Peyer's patch (tissue), 4 donors: ENCODE data around the gene SRSF7. TPM values are rescaled to one million over a fixed set of nuclear protein-coding genes. Genes with fewer than 3 reads are reported as not detected.
A peak's percentile ranks its signal among the peaks of the same experiment; 100 is the strongest.
"Not testable (repeated sequence)": the region's sequence is repeated elsewhere in the genome, so short reads cannot be mapped to it uniquely, and the experiment has no call there.

Source experiments
- DNase-seq, 3 donors: peaks; one replicate each; pipeline ENCODE4 v3.0.0-alpha.2; 2017 to 2019
- H3K27ac ChIP-seq, 4 donors: fragments of 200-600 bp; sonication (generic); one replicate each; pipeline ENCODE4 v1.5.1; 2016 to 2019
- H3K27me3 ChIP-seq, 2 donors: fragments of 200-600 bp; sonication (generic); one replicate each; pipeline ENCODE4 v1.5.1; 2019
- H3K36me3 ChIP-seq, 3 donors: fragments of 200-600 bp; sonication (generic); one replicate each; pipeline ENCODE4 v1.5.1; 2016 to 2019
- H3K4me1 ChIP-seq, 4 donors: fragments of 200-600 bp; sonication (generic); one replicate each; pipeline ENCODE4 v1.5.1; 2016 to 2019
- H3K4me3 ChIP-seq, 4 donors: fragments of 200-600 bp; sonication (generic); 1 replicate in 3 of 4; 2 replicates in 1 of 4; pipeline ENCODE4 v1.5.1; 2016 to 2019; ENCODE audit warnings: mild to moderate bottlenecking in 1 of 4
- H3K9me3 ChIP-seq, 4 donors: fragments of 200-600 bp; sonication (generic); one replicate each; pipeline ENCODE4 v1.5.1; 2016 to 2019; ENCODE audit warnings: mild to moderate bottlenecking in 1 of 4
- POLR2A ChIP-seq, 2 donors: fragments of 450-650 bp; IDR thresholded peaks; one replicate each; pipeline ENCODE4 v1.5.1; 2017; ENCODE audit warnings: antibody characterized with exemption in 2 of 2, mild to moderate bottlenecking in 2 of 2, moderate library complexity in 2 of 2
- total RNA-seq, 4 donors: library from RNA; depleted of rRNA; stranded (reverse); fragments of >200 nt; gene quantifications; one replicate each; pipeline ENCODE4 v1.1.0, GENCODE V29; 2016
- TF ChIP-seq, protein P1 (sequence below), 6 experiments: fragments of 450-650 bp in 4 of 6; fragments of 200-600 bp in 2 of 6; sonication (generic) in 1 of 6; IDR thresholded peaks; one replicate each; pipeline ENCODE4 v1.5.1; 2017 to 2019; ENCODE audit warnings: antibody characterized with exemption in 6 of 6, mild to moderate bottlenecking in 3 of 6, moderate library complexity in 1 of 6

SRSF7 gene
- total RNA-seq, 4 donors from 2014 or later: 93.3 to 295 (median 139) TPM

DNA sequence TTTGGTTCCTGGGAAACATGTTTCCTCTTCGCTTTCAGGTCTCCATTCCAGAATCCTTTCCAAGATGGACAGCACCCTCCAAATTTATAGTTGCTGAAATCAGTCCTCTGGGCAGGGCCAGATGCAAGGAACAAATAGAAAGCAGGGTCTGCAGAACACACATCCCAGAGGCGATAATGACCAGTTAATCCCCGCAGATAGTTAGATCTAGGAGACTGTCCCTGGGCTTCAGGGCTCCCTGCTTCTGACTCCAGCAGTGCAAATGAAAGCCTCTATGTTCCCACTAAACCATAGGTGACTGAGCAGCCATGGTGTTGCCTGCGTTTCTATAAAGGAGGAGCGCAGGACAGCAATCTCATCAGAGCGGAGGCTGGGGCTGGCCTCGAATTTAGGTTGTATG, 38.7 kb downstream of the SRSF7 start:
- H3K4me3 ChIP-seq: no peak overlapping the region
- H3K9me3 ChIP-seq: no peaks in the 10 kb centered on the region
- no peak for DNase-seq
- TF ChIP-seq, protein P1, sequence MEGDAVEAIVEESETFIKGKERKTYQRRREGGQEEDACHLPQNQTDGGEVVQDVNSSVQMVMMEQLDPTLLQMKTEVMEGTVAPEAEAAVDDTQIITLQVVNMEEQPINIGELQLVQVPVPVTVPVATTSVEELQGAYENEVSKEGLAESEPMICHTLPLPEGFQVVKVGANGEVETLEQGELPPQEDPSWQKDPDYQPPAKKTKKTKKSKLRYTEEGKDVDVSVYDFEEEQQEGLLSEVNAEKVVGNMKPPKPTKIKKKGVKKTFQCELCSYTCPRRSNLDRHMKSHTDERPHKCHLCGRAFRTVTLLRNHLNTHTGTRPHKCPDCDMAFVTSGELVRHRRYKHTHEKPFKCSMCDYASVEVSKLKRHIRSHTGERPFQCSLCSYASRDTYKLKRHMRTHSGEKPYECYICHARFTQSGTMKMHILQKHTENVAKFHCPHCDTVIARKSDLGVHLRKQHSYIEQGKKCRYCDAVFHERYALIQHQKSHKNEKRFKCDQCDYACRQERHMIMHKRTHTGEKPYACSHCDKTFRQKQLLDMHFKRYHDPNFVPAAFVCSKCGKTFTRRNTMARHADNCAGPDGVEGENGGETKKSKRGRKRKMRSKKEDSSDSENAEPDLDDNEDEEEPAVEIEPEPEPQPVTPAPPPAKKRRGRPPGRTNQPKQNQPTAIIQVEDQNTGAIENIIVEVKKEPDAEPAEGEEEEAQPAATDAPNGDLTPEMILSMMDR (IDR thresholded peaks at IDR 0.05): no peak
- TF ChIP-seq POLR2A (IDR thresholded peaks at IDR 0.05): no peak
- no peak overlapping the region for H3K27ac ChIP-seq
- peaks cover 0 to 8% (median 0%) of the 10 kb centered on the region in 4 donors for H3K4me1 ChIP-seq
- no peaks in the 10 kb centered on the region for H3K27me3 ChIP-seq
- peaks cover 0 to 5% (median 0%) of the 10 kb centered on the region in 3 donors for H3K36me3 ChIP-seq

DNA sequence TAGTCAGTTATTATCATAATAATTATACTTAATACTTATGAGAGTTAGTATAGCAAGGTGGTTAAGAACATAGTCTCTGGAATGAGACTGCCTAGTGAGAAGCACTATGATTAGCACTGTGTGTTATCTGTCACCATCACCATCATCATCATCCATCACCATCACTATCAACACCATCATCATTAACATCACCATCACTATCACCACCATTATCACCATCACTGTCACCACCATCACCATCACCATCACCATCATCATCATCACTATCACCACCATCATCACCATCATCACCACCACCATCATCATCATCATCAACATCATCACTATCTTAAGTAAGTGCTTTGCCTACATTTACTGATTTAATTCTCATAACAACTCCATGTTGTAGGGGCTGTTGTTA, 39.6 kb downstream of the SRSF7 start:
- Histone ChIP-seq H3K9me3 (no peaks in the 10 kb centered on the region), H3K27ac (no peak overlapping the region), H3K27me3 (no peaks in the 10 kb centered on the region), H3K36me3 (peaks cover 0 to 5% (median 0%) of the 10 kb centered on the region in 3 donors), H3K4me3 (no peak overlapping the region), H3K4me1 (peaks cover 0 to 8% (median 0%) of the 10 kb centered on the region in 4 donors)
- TF ChIP-seq, protein P1 (IDR thresholded peaks at IDR 0.05): no peak
- TF ChIP-seq POLR2A (IDR thresholded peaks at IDR 0.05): no peak
- no peak for DNase-seq

DNA sequence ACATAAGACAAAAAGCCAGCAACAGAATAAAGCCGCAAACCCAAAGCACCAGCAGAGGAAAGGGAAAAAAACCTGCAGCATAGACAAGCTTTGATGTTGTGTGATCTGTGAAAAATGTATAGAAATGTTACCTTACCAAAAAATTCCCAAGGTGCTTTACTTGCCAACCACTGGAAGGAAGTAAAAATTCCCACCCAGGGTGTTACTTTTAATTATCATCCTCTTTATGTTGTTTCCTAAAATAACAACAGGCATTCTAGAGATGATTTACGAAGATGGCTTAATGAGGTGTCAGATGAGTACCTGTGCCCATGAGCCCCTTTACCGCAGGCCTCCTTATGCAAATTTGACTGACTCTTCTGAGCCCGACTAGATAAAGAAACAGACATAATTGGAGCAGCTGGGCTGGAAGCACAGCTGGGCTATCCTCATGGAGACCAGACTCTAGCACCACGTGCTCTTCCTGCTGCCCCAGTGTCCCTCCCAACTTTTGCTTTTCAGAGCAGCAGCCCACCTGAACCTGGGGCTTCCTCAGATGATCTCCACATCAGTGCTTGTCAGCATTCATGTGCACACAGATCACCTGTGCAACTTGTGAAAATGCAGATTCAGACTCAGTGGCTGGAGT, 41.5 kb downstream of the SRSF7 start:
- Histone ChIP-seq H3K27ac (peak overlapping the region in 1 of 4 donors; percentile 46), H3K4me1 (peaks cover 0 to 8% (median 0%) of the 10 kb centered on the region in 4 donors), H3K4me3 (no peak overlapping the region), H3K36me3 (peaks cover 0 to 5% (median 0%) of the 10 kb centered on the region in 3 donors), H3K27me3 (no peaks in the 10 kb centered on the region), H3K9me3 (no peaks in the 10 kb centered on the region)
- TF ChIP-seq POLR2A (IDR thresholded peaks at IDR 0.05): no peak
- TF ChIP-seq, protein P1 (IDR thresholded peaks at IDR 0.05): no peak
- no peak for DNase-seq

DNA sequence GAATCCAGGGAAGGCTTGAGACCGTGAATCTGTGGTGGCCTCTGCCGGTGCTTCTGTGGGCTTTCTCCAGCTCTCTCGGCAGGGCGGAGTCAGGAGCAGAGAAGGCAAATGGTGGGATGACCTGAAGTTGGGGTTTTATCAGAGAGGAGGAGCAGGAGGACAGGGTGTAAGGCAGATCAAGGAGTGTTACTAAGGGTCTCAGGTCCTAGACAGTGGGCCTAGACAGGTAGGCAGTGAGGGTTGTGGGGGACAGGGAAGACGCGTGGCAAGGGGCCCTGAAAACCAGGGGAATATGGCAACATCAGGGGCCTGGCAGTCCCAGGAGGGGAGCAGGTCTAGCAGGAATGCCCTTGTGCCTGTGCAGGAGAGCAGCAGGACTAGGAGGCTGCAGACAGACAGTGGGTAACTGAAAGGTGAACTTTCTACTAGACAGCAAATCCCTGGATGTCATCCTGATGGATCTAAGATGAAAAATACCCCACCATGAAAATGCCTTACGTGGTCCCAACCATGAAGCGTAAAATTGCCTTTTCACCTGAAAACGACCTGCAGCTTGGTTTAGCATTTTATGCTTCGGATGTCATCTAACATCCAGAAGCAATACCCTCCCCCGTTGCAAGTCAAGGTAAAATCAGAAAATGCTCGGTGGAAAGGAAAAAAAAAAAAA, 42.1 kb downstream of the SRSF7 start:
- Histone ChIP-seq H3K4me3 (no peak overlapping the region), H3K27ac (peak overlapping the region in 1 of 4 donors; percentile 34), H3K36me3 (peaks cover 0 to 5% (median 0%) of the 10 kb centered on the region in 3 donors), H3K9me3 (no peaks in the 10 kb centered on the region), H3K27me3 (no peaks in the 10 kb centered on the region), H3K4me1 (peaks cover 0 to 1% (median 0%) of the 10 kb centered on the region in 4 donors)
- DNase-seq: no peak
- TF ChIP-seq, protein P1 (IDR thresholded peaks at IDR 0.05): no peak
- TF ChIP-seq POLR2A (IDR thresholded peaks at IDR 0.05): no peak

DNA sequence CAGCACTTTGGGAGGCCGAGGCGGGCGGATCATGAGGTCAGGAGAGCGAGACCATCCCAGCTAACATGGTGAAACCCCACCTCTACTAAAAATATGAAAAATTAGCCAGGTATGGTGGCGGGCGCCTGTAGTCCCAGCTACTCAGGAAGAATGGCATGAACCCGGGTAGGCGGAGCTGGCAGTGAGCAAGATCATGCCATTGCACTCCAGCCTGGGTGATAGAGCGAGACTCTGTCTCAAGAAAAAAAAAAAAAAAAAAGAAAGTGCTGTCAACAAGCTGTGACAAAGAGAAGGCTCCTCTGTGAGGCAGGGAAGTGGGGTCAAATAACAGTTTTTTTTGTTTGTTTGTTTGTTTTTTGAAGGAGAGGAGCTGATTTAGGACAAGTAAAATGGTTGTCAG, 42.7 kb downstream of the SRSF7 start:
- DNase-seq, H3K4me1 ChIP-seq, H3K36me3 ChIP-seq, H3K27me3 ChIP-seq, H3K9me3 ChIP-seq, H3K4me3 ChIP-seq, H3K27ac ChIP-seq: not testable (repeated sequence)

DNA sequence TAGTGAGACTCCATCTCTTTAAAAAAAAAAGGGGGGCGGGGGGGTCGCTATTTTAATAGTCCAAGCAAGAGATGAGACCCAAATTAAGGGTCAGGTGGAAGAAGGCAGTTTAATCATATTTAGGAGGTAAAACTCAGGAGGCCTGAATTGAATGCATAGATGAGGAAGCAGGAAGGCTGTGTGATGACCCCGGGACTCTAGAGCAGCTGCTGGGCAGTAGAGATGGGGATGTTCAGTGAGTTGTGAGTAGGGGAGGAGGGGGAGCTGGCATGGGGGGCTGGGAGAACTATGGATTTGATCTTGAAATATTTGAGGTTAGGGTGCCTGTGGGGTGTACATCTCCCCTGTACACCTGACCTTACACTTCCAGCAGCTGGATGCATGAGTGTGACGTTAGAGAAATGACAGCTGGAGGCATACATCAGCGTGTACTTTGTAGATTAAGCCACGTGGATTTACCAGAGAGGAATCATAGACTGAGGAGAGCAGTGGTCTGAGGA, 44.3 kb downstream of the SRSF7 start:
- peaks cover 0 to 5% (median 0%) of the 10 kb centered on the region in 3 donors for H3K36me3 ChIP-seq
- H3K4me1 ChIP-seq: no peaks in the 10 kb centered on the region
- H3K27me3 ChIP-seq: no peaks in the 10 kb centered on the region
- H3K27ac ChIP-seq: no peak overlapping the region
- no peak overlapping the region for H3K4me3 ChIP-seq
- no peaks in the 10 kb centered on the region for H3K9me3 ChIP-seq
- DNase-seq: no peak
- TF ChIP-seq, protein P1 (IDR thresholded peaks at IDR 0.05): no peak
- TF ChIP-seq POLR2A (IDR thresholded peaks at IDR 0.05): no peak
